GM23338 (cell line): ENCODE results near the gene SYPL1. TPM values are rescaled to one million over a fixed set of nuclear protein-coding genes. Genes with fewer than 3 reads are reported as not detected.

ENCODE experiments used
- ATAC-seq: fragments of 200-7000 bp; cut with Tn5 transposase; 3 replicates; pipeline ENCODE4 v1.9.1; 2020
- DNase-seq: peaks from one replicate; pipeline ENCODE4 v3.0.0-alpha.2; 2015; ENCODE audit warnings: low spot score
- H2AFZ ChIP-seq: fragments of 200-600 bp; sonication (generic); 2 replicates; pipeline ENCODE4 v1.8.0; 2016; ENCODE audit warnings: antibody characterized with exemption, mild to moderate bottlenecking, moderate library complexity
- H3F3A ChIP-seq: fragments of 200-600 bp; sonication (generic); replicated peaks from 2 replicates; pipeline ENCODE4 v1.8.0; 2017; ENCODE audit warnings: antibody characterized with exemption, mixed run types, low read depth
- H3K27ac ChIP-seq: fragments of 200-600 bp; sonication (generic); 2 replicates; pipeline ENCODE4 v1.6.1; 2016; ENCODE audit warnings: low read depth
- H3K27me3 ChIP-seq: fragments of 200-600 bp; sonication (generic); 2 replicates; pipeline ENCODE4 v1.8.0; 2016; ENCODE audit warnings: mild to moderate bottlenecking, mixed run types, moderate library complexity; ENCODE audit not compliant: insufficient read depth
- H3K36me3 ChIP-seq: fragments of 200-600 bp; sonication (generic); 2 replicates; pipeline ENCODE4 v1.8.0; 2016; ENCODE audit warnings: mild to moderate bottlenecking; ENCODE audit not compliant: insufficient read depth
- H3K4me1 ChIP-seq: fragments of 200-600 bp; sonication (generic); 2 replicates; pipeline ENCODE4 v1.8.0; 2016; ENCODE audit warnings: mild to moderate bottlenecking, moderate library complexity; ENCODE audit not compliant: insufficient read depth
- H3K4me2 ChIP-seq: fragments of 200-600 bp; sonication (generic); 2 replicates; pipeline ENCODE4 v1.7.1; 2017; ENCODE audit warnings: mixed run types
- H3K4me3 ChIP-seq: fragments of 200-600 bp; sonication (generic); 2 replicates; pipeline ENCODE4 v1.6.1; 2016; ENCODE audit warnings: mixed run types
- H3K79me2 ChIP-seq: fragments of 200-600 bp; sonication (generic); replicated peaks from 2 replicates; pipeline ENCODE4 v1.8.0; 2017; ENCODE audit warnings: mild to moderate bottlenecking; ENCODE audit not compliant: insufficient read depth
- H3K9me2 ChIP-seq: fragments of 200-600 bp; sonication (generic); 2 replicates; pipeline ENCODE4 v1.8.0; 2017; ENCODE audit not compliant: insufficient read depth
- H4K20me1 ChIP-seq: fragments of 200-600 bp; sonication (generic); replicated peaks from 2 replicates; pipeline ENCODE4 v1.8.0; 2017; ENCODE audit warnings: mild to moderate bottlenecking; ENCODE audit not compliant: insufficient read depth
- H3K27ac Mint-ChIP-seq: 2 replicates; pipeline ENCODE4 v1.8.0; 2020; ENCODE audit warnings: inconsistent platforms, mild to moderate bottlenecking, moderate library complexity, mixed read lengths
- H3K27me3 Mint-ChIP-seq: 3 replicates; pipeline ENCODE4 v1.8.0; 2022; ENCODE audit warnings: low read depth, mild to moderate bottlenecking, moderate library complexity, mixed read lengths, inconsistent platforms; ENCODE audit not compliant: insufficient read depth, poor library complexity
- H3K36me3 Mint-ChIP-seq: 3 replicates; pipeline ENCODE4 v1.8.0; 2021; ENCODE audit warnings: low read depth, mild to moderate bottlenecking, inconsistent platforms, moderate library complexity, mixed read lengths
- H3K4me1 Mint-ChIP-seq: 3 replicates; pipeline ENCODE4 v1.8.0; 2020; ENCODE audit warnings: mild to moderate bottlenecking, inconsistent platforms, mixed read lengths
- H3K4me3 Mint-ChIP-seq: 3 replicates; pipeline ENCODE4 v1.8.0; 2021; ENCODE audit warnings: moderate library complexity, mild to moderate bottlenecking, inconsistent platforms, mixed read lengths
- H3K9me3 Mint-ChIP-seq: 3 replicates; pipeline ENCODE4 v1.8.0; 2020; ENCODE audit warnings: moderate library complexity, mild to moderate bottlenecking, inconsistent platforms, mixed read lengths
- CREB1 ChIP-seq: fragments of 250-450 bp; sonication (Bioruptor Pico); IDR thresholded peaks from 2 replicates; pipeline ENCODE4 v1.5.0; 2020; ENCODE audit warnings: low read depth, mild to moderate bottlenecking, moderate library complexity
- CTCF ChIP-seq, 2 experiments: fragments of 200-600 bp in 1 of 2; sonication (generic) in 1 of 2; conservative IDR thresholded peaks; 2 replicates each; pipeline versions ENCODE4 v1.5.1 to v1.6.1; 2016 to 2017; ENCODE audit warnings: antibody characterized with exemption in 2 of 2, low read depth in 2 of 2, mild to moderate bottlenecking in 2 of 2, moderate library complexity in 1 of 2
- ETS1 ChIP-seq: IDR thresholded peaks from 2 replicates; pipeline ENCODE4 v1.6.1; 2016; ENCODE audit warnings: antibody characterized with exemption
- EZH2 ChIP-seq: fragments of 200-600 bp; sonication (generic); IDR thresholded peaks from one replicate; pipeline ENCODE4 v1.8.0; 2017; ENCODE audit warnings: antibody characterized with exemption, mild to moderate bottlenecking, low read depth; ENCODE audit not compliant: unreplicated experiment
- EZH2phosphoT487 ChIP-seq: fragments of 200-600 bp; sonication (generic); IDR thresholded peaks from one replicate; pipeline ENCODE4 v1.8.1; 2018; ENCODE audit warnings: antibody characterized with exemption; ENCODE audit not compliant: unreplicated experiment
- JUNB ChIP-seq: IDR thresholded peaks from one replicate; pipeline ENCODE4 v1.6.1; 2016; ENCODE audit warnings: antibody characterized with exemption; ENCODE audit not compliant: unreplicated experiment
- NANOG ChIP-seq: IDR thresholded peaks from 2 replicates; pipeline ENCODE4 v1.6.1; 2016; ENCODE audit warnings: antibody characterized with exemption, borderline replicate concordance
- POLR2AphosphoS5 ChIP-seq: IDR thresholded peaks from 2 replicates; pipeline ENCODE4 v1.6.1; 2016; ENCODE audit warnings: antibody characterized with exemption, low read depth
- STAT1 ChIP-seq: IDR thresholded peaks from one replicate; pipeline ENCODE4 v1.6.1; 2016; ENCODE audit warnings: antibody characterized with exemption; ENCODE audit not compliant: unreplicated experiment
- ZNF114 ChIP-seq: fragments of 250-450 bp; sonication (Bioruptor Pico); IDR thresholded peaks from 2 replicates; pipeline ENCODE4 v1.5.0; 2020; ENCODE audit warnings: mild to moderate bottlenecking, moderate library complexity
- ZNF331 ChIP-seq: fragments of 250-450 bp; sonication (Bioruptor Pico); IDR thresholded peaks from 2 replicates; pipeline ENCODE4 v1.5.0; 2020; ENCODE audit warnings: low read depth, mild to moderate bottlenecking, moderate library complexity
- ZNF462 ChIP-seq: fragments of 250-450 bp; sonication (Bioruptor Pico); IDR thresholded peaks from 2 replicates; pipeline ENCODE4 v1.5.0; 2020; ENCODE audit warnings: mild to moderate bottlenecking, moderate library complexity
- polyA plus RNA-seq: library from polyadenylated mRNA; unstranded; fragments of >200 nt; fragmentation: Nextera tagmentation; extraction: Ambion mirVana; gene quantifications from 2 replicates; pipeline ENCODE4 v1.2.1, GENCODE V29; 2016
- total RNA-seq: library from RNA; depleted of rRNA; stranded (reverse); fragments of >200 nt; shearing (Covaris generic); gene quantifications from 2 replicates; pipeline ENCODE4 v1.2.3, GENCODE V29; 2014
- TF ChIP-seq, protein P1 (sequence below): IDR thresholded peaks from one replicate; pipeline ENCODE4 v1.6.1; 2018; ENCODE audit warnings: antibody characterized with exemption; ENCODE audit not compliant: unreplicated experiment

Gene SYPL1
- total and polyA plus RNA-seq, 2 experiments from 2014 or later = 39.3 to 52.7 TPM

- H3K4me2 ChIP-seq = no peak overlapping the region
- H3K27me3 ChIP-seq = no peaks in the 10 kb centered on the region
- TF ChIP-seq ZNF114 (CRISPR knock-in tag) = no peak
- TF ChIP-seq NANOG = no peak
- no peak for TF ChIP-seq EZH2phosphoT487
- no peak for TF ChIP-seq CTCF (conservative IDR thresholded peaks at IDR 0.05; ENCODE audit: low read depth in 2 of 2)
- TF ChIP-seq POLR2AphosphoS5 = no peak
- TF ChIP-seq, protein P1, sequence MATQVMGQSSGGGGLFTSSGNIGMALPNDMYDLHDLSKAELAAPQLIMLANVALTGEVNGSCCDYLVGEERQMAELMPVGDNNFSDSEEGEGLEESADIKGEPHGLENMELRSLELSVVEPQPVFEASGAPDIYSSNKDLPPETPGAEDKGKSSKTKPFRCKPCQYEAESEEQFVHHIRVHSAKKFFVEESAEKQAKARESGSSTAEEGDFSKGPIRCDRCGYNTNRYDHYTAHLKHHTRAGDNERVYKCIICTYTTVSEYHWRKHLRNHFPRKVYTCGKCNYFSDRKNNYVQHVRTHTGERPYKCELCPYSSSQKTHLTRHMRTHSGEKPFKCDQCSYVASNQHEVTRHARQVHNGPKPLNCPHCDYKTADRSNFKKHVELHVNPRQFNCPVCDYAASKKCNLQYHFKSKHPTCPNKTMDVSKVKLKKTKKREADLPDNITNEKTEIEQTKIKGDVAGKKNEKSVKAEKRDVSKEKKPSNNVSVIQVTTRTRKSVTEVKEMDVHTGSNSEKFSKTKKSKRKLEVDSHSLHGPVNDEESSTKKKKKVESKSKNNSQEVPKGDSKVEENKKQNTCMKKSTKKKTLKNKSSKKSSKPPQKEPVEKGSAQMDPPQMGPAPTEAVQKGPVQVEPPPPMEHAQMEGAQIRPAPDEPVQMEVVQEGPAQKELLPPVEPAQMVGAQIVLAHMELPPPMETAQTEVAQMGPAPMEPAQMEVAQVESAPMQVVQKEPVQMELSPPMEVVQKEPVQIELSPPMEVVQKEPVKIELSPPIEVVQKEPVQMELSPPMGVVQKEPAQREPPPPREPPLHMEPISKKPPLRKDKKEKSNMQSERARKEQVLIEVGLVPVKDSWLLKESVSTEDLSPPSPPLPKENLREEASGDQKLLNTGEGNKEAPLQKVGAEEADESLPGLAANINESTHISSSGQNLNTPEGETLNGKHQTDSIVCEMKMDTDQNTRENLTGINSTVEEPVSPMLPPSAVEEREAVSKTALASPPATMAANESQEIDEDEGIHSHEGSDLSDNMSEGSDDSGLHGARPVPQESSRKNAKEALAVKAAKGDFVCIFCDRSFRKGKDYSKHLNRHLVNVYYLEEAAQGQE = no peak
- no peak for TF ChIP-seq STAT1
- no peak for TF ChIP-seq JUNB
- no peak for TF ChIP-seq CREB1 (CRISPR knock-in tag)
- TF ChIP-seq ZNF331 (CRISPR knock-in tag) = no peak
- no peak for TF ChIP-seq ZNF462 (CRISPR knock-in tag)
- no peak for TF ChIP-seq ETS1
- no peak for TF ChIP-seq EZH2
- DNase-seq (no peak), ATAC-seq (no peak)
- Mint-ChIP-seq H3K4me1 (peaks cover 20% of the 10 kb centered on the region), H3K4me3 (no peak overlapping the region), H3K36me3 (no peaks in the 10 kb centered on the region; the same call in 2 of the 3 replicates), H3K9me3 (no peaks in the 10 kb centered on the region), H3K27me3 (no peaks in the 10 kb centered on the region), H3K27ac (no peak overlapping the region)
- no peak overlapping the region for H2AFZ ChIP-seq
- H3K9me2 ChIP-seq = no peaks in the 10 kb centered on the region
- no peak overlapping the region for H3K27ac ChIP-seq
- peaks cover 13% of the 10 kb centered on the region; the same call in 1 of the 2 replicates for H4K20me1 ChIP-seq
- no peaks in the 10 kb centered on the region for H3F3A ChIP-seq
- H3K36me3 ChIP-seq = no peaks in the 10 kb centered on the region; the same call in 1 of the 2 replicates
- no peak overlapping the region for H3K4me3 ChIP-seq
- H3K4me1 ChIP-seq = no peaks in the 10 kb centered on the region
- H3K79me2 ChIP-seq = peaks cover 81% of the 10 kb centered on the region
Measured at GRCh38 chr7:106101726-106102125, 10.4 kb downstream of the SYPL1 start.
